GM06990 (cell line): ENCODE measurements around the gene TPX2.

Experiments
- DNase-seq: peaks from one replicate; pipeline ENCODE4 v3.0.0-alpha.2; 2011; ENCODE audit not compliant: insufficient read length; ENCODE audit errors: extremely low read depth
- H3K27me3 ChIP-seq: replicated peaks from 2 replicates; pipeline ENCODE4 v1.6.0; 2011; ENCODE audit warnings: low read length; ENCODE audit not compliant: control insufficient read depth, insufficient read depth
- H3K36me3 ChIP-seq: 2 replicates; pipeline ENCODE4 v1.5.1; 2011; ENCODE audit warnings: low read length; ENCODE audit not compliant: control insufficient read depth, insufficient read depth
- H3K4me3 ChIP-seq: replicated peaks from 2 replicates; pipeline ENCODE4 v1.5.1; 2011; ENCODE audit warnings: low read depth, mild to moderate bottlenecking, control low read depth, low read length
- CTCF ChIP-seq: IDR thresholded peaks from 2 replicates; pipeline ENCODE4 v1.5.1; 2011; ENCODE audit warnings: low read length, control low read depth, mild to moderate bottlenecking, inconsistent platforms; ENCODE audit not compliant: insufficient read depth, poor library complexity, severe bottlenecking

The TPX2 gene

DNA sequence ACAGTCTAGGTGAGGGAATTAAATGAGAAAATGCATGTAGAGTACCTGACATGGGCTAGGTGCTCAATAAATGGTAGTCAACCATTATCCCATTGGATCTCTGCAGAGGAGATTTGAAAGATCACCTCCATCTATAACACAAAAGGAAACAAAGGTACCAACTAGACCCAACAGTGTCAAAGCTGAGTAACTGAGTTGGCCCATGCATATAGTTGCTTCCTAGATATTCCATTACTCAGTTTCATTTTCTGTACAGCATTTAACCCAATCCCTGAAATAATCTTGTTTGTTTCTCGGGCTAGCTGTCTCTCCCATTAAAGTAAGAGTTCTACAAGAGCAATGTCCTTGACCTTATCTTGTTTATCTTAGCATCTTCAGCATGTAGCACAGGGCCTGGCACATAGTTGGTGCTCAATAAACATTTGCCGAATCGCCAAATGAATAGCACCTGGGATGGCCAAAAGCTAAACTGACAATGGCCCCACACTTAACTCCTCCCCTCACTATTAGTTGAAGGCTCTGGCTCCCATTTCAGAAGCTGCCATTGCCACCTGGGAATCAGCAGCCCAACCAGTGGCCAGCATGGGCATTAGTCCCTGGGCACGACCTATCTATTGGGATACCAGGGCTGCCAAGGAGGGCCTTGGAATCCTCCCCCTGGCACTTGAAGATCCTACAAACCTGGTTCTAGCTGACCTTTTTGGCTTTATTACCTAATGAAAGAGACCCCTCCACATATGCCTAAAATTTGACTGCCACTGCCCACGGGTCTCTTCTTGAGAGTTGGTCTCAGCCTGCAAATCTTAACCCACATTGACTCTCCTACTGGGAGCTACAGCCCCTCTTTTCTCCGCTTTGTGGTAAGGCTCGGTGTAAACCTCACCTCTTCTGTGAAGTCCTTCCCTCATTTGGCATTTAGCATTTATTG is 39.0 kb upstream of the TPX2 start:
- no peak for DNase-seq
- Histone ChIP-seq H3K4me3 (no peak overlapping the region), H3K36me3 (peaks cover 7% of the 10 kb centered on the region), H3K27me3 (no peaks in the 10 kb centered on the region)
- TF ChIP-seq CTCF: no peak

GRCh38 chr20:31700747-31701146 is 38.3 kb upstream of the TPX2 start:
- TF ChIP-seq CTCF: no peak
- DNase-seq: no peak
- H3K4me3 ChIP-seq: no peak overlapping the region
- H3K36me3 ChIP-seq: peaks cover 7% of the 10 kb centered on the region
- no peaks in the 10 kb centered on the region for H3K27me3 ChIP-seq

GRCh38 chr20:31701591-31701990 is 37.5 kb upstream of the TPX2 start:
- no peak for TF ChIP-seq CTCF
- no peaks in the 10 kb centered on the region for H3K27me3 ChIP-seq
- H3K36me3 ChIP-seq: peaks cover 7% of the 10 kb centered on the region

DNA sequence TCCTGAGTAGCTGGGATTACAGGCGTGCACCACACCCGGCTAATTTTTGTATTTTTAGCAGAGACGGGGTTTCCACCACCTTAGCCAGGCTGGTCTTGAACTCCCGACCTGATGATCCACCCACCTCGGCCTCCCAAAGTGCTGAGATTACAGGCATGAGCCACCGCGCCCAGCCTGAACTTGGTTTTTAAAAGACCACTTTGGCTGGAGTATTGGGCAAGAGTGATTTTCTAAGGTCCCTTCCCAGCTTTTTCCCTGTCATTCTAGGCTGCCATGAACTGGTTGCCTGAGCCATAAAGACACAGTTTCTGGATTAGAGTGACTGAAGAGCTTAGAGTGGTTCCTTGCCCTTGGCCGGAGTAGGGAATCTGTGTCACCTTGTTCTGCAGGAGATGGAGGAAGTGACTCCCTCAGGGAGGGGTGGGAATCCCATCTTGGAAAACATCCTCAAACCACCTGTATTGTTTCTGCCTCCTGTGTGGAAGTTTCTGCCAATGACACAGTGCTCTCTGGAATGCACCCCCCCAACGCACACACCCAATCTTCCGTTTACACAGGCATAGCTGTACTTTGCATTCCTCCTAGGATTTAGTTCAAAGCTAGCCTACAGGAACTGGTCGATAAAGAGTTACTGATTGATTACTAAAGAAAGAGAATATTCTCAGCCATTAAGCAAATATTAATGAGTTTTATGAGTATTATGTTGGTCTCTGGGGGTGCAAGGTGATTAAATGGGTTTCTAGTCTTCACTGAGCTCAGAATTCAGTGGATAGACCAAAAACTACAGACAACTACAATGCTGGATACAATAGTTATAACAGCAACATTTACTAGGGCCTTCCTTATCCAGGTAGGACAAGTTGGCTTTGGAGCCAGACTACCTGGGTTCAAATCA is 34.6 kb upstream of the TPX2 start:
- no peak for TF ChIP-seq CTCF
- no peak for DNase-seq
- Histone ChIP-seq H3K36me3 (peaks cover 8% of the 10 kb centered on the region), H3K27me3 (no peaks in the 10 kb centered on the region), H3K4me3 (no peak overlapping the region)

More at GRCh38 chr20:31701591-31701990, 37.5 kb upstream of the TPX2 start:
- H3K4me3 ChIP-seq: no peak overlapping the region
- DNase-seq: no peak

GRCh38 chr20:31705191-31705590 is 33.9 kb upstream of the TPX2 start:
- TF ChIP-seq CTCF: no peak
- no peak for DNase-seq
- Histone ChIP-seq H3K27me3 (no peaks in the 10 kb centered on the region), H3K36me3 (peaks cover 8% of the 10 kb centered on the region), H3K4me3 (no peak overlapping the region)
